Activated CD8-positive, alpha-beta memory T cell treated with anti-CD3 and anti-CD28 coated beads, Interleukin-2, amount 50 U/mL, for 4 hours (primary cell): ENCODE measurements around the gene LRRC8C.
"Not testable (repeated sequence)": the region's sequence is repeated elsewhere in the genome, so short reads cannot be mapped to it uniquely, and the experiment has no call there.

Source experiments
- DNase-seq: peaks from one replicate; pipeline ENCODE4 v3.0.0-alpha.2; 2020

Gene LRRC8C

DNA sequence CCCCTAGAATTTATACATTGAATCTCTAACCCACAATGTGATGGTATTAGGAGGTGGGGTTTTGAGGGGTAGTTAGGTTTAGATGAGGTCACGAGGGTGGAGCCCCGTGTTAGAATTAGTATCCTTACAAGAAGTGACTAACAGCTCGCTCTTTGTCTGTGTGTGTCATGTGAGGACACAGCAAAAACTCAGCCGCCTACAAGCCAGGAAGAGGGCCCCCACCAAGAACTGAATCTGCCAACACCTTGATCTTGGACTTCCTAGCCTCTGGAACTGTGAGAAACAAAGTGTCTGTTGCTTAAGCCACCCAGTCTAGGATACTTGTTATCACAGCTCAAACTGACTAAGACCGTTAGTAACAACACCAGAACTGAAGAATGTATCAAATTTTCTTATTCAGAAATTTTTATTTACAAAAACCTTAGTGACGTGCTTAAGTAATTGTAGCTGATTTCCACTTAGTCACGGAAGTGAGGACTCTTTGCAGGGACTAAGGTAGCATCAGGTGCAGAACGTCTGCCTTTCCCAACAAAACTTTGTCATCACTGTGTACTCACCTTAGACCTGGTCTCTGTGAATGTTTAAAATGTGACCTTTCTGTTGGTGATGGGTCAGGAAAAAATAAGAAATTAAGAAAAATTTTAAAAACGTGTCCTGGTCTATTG lies 24.5 kb upstream of the LRRC8C start:
- peak; percentile 68 for DNase-seq

DNA sequence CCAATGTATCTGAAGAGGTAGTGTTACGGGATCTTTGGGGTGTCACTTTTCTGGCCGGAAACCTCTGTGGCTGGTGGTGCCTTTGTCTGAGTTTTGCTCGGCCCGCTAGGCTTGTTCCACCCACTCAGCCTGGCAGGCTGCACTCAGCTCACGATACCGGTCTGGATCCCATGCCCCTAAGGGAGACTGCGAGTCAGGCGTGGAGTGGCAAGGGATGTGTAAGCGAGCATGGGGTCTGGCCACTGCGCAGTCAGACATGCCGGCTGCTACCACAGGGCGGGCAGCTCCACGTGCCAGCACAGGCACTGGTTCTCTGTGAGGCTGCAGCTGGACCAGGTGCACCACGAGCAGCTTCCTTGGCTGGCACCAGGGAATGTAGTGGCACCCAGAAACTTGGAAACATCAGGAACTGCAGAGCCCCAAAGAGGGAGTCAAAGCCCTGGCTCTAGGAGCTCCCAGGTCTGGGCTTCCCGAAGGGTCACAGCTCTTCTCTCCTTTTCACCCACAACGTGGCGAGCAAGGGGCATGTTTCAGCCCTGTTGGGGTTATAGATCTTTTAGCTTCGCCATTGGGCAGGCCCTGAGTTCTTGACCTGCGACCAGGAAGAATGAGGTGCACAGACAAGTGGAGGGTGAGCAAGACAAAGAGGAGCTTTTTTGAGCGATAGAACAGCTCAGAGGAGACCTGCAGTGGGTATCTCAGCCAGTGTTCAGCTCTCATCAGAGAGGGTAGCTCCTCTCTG lies 23.8 kb upstream of the LRRC8C start:
- peak; percentile 62 for DNase-seq

DNA sequence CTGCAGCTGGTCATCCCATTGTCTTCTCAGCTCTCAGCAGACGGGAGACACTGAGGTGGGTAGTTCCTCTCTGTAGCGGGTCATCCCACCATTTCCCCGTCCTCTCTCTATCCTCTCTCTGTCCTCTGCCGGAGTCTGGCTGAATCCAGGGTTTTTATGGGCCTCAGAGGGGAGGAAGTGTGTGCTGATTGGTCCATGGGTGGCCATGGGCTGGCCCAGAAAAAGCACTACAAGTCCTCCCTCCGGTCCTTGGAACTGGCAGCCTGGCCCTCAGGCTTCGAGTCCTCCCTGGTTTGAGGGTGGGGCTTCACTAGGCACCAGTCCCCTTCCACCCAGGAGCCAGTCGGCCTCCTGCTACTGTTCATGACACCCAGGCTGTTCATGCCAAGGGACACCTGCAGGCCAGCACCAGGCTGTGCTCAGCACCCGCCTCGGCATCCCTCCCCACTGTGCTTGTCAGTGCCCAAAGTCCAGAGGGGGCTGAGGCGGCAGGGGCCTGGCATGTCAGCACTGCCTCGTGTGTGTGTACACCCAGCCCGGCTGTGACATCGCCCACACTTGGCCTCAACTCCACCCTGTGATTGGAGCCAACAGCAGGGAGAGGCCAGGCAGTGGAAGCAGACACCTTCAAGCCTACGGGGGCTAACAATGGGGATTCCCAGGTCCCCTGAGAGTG lies 23.0 kb upstream of the LRRC8C start:
- peak; percentile 34 for DNase-seq

DNA sequence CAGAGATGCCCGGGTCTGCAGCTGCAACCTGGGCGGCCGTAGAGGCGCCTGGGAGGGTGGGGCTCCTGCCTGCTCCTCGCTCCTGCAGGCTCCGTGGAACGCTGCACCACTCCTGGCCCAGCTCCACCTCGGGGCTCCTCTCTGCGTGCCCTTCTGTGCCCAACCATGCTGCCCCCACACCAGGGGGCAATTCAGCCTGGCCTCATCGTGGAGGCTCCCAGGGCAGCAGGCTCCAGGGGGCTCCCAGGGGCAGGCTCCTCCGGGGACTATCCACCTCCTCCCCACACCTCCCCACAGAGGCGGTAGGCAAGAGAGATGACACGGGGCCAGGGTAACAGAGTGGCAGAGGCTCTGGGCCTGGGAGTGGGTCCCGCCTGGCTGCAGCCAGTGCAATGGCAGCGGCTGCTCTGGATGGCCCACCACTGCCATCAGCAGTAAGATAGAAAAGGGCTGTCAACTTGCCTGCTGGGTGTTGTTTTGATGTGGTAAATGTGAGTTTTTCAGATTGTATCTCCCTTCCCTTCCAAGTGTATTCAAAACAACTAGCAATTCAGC lies 22.4 kb upstream of the LRRC8C start:
- peak; percentile 40 for DNase-seq

DNA sequence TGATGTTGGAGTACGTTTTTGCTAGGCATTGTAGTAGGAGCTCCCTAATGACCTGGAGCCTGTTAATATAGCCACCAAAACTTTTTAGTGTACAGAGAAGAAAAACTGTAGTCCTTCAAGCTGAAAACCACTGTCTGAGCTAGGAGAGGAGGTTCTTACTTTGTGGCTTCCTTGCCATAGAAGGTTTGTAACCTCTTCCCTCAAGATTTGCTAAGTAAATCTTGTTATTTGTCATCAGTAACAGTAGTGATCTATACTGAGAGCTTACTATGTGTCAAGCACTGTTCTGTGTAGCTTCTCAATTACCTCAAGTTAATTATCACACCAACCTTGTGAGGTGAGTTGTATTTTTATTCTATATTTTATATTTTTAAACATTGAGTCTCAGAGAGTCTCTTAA lies 21.2 kb upstream of the LRRC8C start:
- no peak for DNase-seq

DNA sequence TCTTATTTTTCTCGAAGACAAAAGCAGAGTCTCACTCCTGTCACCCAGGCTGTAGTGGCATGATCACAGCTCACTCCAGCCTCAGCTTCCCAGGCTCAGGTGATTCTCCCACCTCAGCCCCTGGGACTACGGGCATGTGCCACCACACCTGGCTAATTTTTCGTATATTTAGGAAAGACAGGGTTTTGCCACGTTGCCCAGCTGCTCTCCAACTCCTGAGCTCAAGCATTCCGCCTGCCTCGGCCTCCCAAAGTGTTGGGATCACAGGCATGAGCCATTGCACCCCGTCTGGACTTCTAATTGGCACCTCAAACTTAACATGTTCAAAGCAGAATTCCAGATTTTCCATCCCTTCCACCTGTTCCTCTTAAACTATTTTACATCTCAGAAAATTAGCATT lies 19.0 kb upstream of the LRRC8C start:
- DNase-seq, result no peak

DNA sequence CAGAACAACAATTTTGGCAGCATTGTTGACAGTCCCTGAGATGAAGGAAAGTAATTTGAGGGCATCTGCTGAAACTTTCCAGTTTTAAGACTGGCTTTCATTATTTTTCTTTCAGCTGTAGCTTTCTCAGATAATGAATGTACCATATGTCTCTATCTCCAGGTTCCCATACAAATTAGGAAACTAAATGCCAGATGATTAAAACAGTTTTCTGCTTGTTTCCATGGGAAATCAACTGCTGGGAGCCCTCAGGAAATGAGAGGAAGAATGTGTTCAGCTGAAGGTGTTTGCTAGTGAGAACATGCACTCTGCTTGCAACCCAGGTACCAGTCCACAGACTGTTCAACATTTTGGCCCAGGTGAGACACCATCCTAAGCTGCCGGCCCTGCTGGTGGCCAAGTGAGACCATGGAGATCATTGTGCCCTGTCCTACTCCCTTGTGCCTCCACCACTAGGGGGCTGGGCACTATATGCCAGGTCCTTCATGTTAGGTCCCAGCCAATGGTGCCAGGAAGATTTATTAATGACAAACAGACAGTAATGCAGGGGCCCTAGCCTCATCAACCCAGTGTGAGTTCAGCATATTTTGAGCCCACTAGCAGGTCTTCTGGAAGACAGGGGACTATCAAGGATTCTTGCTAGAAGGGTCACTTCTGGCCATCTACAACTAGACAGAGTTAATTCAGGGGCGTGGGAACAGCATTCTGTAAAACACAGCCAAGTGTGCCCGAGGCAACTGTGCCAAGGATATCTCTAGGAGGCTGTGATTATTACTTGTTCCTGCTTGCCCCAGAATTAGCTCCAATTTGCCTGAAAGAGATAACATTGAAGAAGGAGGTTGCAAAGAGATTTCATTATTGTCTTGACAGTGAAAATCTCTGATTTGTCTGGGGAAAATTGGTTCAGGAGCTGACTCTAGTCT lies 17.0 kb upstream of the LRRC8C start:
- DNase-seq, result no peak

DNA sequence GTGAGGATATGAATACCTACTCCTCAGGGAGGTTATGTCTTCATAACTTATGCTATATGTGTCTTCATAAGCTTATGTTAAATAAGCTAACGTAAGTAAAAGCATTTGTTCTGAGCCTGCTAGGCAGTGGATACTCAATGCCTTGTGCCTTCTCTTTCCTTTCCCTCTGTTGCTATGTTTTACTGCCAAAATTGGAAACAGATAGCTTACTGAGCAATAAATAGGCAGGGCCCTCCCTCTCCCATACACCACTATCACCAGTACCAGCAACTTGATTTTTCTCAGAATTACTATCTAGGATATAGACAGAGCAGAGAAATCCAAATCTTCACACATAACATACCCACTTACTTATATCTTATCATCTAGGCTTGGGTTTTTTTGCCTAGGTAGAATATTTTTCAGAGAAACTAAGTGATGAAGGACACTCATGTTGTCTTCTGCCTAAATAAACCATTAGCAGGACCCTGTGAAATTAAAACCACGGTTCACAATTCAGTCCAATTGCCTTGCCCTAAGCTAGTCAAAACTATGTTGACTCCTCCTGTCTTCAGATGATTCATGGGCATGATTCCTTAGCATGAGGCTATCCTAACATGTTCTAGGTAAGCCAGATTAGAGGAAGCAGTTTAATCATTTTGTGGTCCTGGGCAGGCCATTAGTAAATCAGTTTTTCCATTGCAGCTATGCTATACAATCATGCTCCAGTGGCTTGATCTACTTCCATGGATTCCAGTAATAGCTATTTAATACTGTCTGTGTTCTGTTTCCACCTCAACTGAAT lies 15.9 kb upstream of the LRRC8C start:
- DNase-seq, result no peak

DNA sequence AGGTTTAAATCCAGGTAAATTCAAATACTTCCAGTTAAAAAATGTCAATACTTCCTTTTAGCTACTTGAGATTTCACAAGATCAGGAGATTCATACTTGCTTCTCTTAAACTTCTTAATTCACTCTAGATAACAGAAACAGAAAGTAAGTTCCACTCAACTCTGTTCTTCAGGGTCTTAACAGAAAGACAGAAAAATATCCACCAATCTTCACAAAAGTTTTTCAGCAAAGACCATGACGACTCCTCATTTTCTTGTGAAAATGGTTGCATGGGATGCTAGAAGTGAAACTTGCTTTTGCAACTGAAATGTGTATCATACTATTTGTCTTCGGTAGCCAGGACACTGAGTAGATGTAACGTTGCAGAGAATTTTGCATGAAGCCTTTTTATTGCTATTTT lies 12.3 kb upstream of the LRRC8C start:
- no peak for DNase-seq

DNA sequence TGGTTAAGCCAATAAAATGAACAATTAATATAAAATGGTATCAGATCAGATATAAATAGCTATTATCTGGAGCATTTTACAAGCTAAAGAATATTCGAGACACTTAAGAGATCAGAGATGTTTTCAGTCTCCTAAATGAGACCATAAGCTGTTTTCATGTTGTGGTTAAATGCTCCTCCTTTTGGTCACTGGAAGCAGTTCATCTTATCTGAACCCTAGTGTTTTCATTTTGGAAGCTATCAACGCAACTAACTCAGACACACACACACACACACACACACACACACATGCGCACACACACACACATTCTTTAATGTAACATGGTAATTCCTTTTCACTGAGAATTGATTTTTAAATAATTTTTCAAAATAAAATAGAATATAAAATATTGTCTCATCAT lies 10.0 kb upstream of the LRRC8C start:
- no peak for DNase-seq

DNA sequence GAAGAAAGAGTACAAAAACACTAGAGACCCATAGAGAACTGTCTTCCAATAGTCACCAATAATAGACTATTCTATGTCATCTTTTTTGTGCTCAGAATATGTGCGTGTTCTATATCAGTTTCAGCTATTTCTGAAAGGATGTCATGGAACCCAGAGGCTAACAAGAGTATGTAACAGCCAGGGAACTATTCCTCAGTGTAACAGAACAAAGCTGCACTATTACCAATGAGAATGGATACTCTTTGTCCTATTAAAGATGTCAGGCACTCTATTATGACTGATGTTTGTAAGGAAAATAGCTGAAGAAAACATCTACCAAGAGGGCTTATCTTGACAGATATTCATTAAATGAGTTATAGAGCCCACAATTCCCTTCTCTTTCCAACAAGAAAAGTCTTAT lies 8.6 kb upstream of the LRRC8C start:
- no peak for DNase-seq

DNA sequence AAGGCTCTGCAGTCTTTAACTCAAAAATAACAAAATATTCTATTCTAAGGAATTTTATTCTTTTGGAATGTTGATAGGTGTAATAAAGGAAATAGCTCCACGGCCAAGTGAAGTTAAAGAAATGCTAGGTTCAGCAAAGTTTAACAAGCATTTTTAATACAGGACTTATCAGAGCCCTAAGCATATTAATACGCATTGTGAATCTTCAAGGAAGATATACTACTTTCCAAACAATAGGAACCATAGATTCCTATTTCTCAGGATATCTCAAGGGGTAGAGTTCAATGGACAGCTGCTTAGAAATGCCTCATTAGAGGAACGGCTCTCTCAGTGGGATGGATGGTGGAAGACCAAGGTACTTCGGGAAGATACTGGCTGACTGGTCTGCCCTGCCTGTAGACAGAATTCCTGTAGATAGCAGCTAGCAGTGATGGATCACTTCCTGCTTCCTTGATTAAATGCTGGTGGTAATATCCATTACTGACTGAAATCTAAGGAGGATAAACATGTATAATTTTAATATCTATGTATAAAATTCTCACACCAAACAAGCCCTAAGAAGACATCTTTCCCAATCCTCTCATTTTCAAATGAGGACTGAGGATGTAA lies 8.1 kb upstream of the LRRC8C start:
- DNase-seq, result no peak

DNA sequence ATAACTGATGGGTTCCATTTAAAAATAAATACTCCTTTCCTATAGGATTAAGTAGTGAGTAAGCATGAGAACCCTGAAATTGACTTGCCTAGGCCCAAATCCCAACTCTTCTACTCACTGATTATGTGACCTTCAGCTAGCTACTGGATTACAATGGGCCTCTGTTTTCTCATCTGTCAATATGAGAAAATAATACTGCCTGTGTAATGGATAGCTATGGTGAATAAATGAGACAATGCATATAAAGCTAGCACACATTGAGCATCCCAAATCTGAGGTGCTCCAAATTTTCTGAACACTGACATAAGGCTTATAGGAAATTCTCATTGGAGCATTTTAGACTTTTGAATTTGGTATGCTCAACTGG lies 5.3 kb upstream of the LRRC8C start:
- DNase-seq, result no peak

DNA sequence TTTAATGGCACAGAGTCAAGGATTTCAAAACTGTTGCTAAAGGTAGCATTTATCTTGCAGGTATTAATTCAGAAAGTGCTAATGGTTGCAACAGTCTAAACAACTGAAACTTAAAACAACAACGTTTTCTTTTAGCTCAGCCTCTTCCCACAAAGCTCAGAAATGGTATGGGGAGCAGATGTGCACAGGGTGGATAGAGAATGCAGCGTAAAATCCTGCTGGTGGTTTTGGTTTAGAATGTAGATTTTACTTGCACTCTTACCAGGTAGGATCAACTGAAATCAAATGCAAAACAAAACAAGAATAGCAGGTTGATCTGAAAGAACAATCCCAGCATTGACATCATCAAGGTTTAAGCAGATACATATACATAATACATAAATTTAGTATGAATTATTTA lies 3.8 kb upstream of the LRRC8C start:
- DNase-seq, result no peak

DNA sequence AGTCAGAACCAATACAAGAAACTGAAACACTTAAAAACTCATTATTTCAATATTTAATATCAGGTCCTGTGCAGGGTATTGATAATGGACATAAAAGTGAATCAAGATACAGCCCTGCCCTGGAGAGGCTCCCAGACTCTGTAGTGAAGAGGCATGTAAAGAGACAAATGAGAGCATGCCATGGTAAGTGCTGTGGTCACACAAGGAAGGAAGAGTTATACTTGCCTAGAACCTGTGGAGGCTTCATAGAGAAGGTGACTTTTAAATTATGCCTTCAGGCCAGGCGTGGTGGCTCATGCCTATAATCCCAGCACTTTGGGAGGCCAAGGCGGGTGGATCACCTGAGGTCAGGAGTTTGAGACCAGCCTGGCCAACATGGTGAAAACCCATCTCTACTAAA lies 3.3 kb upstream of the LRRC8C start:
- not testable (repeated sequence) for DNase-seq

DNA sequence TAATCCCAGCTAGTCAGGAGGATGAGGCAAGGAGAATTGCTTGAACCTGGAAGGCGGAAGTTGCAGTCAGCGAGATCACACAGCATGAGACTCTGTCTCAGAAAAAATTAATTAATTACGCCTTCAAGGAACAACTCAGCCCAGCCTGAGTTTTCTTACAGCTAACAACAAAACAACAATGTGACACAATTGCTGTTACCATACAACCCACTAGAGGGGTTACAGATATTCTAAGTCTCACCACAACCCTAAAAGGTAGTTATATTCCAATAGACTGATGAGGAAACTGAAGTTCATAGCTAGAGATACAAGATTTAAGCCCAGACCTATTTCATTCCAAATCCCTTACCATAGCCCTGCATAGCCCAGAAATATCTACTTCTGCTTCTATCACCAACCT lies 2.9 kb upstream of the LRRC8C start:
- DNase-seq, result no peak

DNA sequence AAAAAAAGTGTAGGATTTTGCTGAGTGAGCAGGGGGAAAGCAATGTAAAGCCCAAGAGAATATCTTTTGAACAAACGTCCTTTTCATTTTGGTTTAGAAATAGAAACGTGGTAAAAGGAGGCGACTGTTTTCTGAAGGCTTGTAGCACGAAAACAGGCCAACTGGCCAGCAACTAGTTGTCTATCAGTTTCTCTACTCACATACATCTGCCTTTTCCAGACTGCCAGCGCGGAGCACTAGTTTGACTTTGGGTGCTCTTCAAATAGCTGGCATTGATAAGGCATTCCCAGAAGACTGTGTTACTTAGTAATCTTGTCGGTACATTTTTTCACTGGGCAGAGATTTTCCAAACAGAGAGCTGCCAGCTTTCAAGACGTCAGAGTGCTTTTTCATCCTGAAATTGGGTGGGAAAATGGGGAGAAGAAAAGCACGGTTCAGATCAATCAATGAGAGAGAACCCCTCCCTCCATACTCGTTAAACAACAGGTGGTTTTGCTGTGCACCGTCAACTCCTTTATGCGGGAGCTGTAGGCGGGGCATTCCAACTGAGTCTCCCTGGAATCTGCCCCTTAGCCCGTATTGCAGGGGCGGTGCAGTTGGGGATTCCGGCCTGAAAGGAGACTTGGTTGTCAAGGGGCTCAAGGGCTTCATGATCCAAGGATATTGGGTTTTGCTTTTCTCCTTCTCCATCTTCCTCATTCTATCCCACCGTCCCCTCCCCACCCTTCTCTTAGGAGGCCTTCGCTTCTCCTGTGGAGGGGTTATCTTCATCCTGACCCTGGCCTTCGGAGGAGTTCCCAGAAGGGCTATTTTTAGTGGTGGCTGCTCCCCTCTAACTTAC lies 884 bp upstream of the LRRC8C start:
- DNase-seq, result no peak

DNA sequence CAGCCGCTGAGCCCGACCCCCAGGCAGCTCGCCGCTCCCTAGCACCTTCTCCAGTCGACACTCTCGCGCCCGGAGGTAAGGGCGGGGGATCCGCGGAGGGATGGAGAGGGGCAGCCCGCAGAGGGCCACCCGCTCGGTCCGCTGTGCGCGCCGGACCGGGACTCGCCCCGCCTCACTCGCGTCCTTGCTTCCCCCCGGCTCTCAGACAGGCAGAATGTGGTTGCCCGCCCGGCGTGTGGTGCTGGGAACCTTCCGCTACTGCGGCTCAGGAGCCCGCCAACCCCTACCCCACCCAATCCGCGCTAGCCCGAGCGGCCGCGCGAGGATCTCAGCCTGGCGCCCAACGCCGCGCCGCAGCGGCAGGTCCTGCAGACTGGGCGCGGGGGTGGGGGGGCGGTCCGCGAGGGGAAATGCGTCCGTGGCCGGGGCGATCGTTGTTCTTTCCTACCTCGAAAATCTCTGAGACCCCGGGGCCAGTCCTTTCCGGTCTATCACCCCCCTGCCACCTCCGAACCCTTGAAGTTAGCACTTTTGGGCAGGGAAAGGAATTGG lies 404 bp downstream of the LRRC8C start:
- peak; percentile 55 for DNase-seq

DNA sequence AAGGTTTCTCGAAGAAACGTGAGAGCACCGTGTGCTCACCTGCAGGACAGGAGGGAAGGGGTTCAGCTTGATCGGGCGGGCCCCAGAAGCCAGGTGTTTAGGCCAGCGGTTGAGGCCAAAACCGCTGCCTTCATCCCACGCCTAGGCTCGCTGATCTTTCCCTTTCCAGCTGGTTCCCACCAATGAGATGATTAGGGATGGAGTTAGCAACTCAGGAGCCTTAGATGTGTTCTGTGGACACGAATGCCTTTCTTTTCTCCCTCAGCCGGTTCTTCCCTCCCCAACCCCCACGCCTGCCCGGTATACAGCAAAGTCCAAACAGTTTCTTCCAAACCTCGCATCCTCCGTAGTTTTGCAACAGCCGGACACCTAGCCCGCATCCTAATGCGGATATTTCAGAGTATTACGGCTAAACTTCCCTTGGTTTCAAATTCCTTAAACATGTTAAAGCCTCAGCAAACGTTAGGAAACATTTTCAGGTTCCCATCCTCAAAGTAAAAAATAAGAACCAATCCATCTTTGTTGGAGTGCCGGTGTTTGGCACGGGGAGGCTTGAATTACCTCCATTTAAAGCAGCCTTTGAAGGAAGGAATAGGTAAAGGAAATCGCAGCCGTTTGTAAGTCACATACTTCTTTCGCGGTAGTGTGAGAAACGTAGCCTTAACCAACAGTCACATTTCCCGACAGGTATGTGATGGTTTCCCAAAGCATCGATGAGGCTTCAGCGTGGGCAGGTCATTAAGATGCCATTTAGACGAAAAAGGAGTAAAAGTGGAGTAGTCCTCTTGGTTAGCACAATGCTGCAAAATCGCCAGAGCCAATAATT lies 1.1 kb downstream of the LRRC8C start:
- DNase-seq, result peak; percentile 29
